Kidney (tissue), 14 donors: ENCODE measurements around the gene DHPS. TPM values are rescaled to one million over a fixed set of nuclear protein-coding genes. Genes with fewer than 3 reads are reported as not detected.

Source experiments
- DNase-seq, 5 donors: peaks; one replicate each; pipeline ENCODE4 v3.0.0-alpha.2; 2013 to 2020
- FAIRE-seq: peaks from 2 replicates; lab custom pipeline; 2012; peaks lifted over from hg19 to GRCh38; lab: Jason Lieb, UNC
- H3K27ac ChIP-seq, 2 donors: one replicate each; pipeline ENCODE4 v1.7.0; 2013; ENCODE audit warnings: low read depth in 2 of 2, low read length in 2 of 2, inconsistent platforms in 1 of 2
- H3K27me3 ChIP-seq: one replicate; pipeline ENCODE4 v1.7.1; 2013; ENCODE audit warnings: low read length, inconsistent platforms; ENCODE audit not compliant: control insufficient read depth, insufficient read depth
- H3K36me3 ChIP-seq, 3 donors: one replicate each; pipeline versions ENCODE4 v1.7.0 to v1.7.1; 2013; ENCODE audit warnings: low read length in 3 of 3, control low read depth in 1 of 3, inconsistent platforms in 1 of 3; ENCODE audit not compliant: insufficient read depth in 3 of 3, control insufficient read depth in 2 of 3
- H3K4me1 ChIP-seq, 3 donors: one replicate each; pipeline versions ENCODE4 v1.7.0 to v1.7.1; 2013; ENCODE audit warnings: low read length in 3 of 3, inconsistent platforms in 1 of 3, low read depth in 1 of 3; ENCODE audit not compliant: control insufficient read depth in 2 of 3, insufficient read depth in 2 of 3
- H3K4me3 ChIP-seq, 3 donors: one replicate each; pipeline versions ENCODE4 v1.7.0 to v1.8.1; 2013; ENCODE audit warnings: low read length in 3 of 3, control low read depth in 1 of 3, inconsistent platforms in 1 of 3
- H3K9ac ChIP-seq, 3 donors: one replicate each; pipeline versions ENCODE4 v1.7.0 to v1.7.1; 2013; ENCODE audit warnings: low read length in 3 of 3, control low read depth in 1 of 3, inconsistent platforms in 1 of 3
- H3K9me3 ChIP-seq, 3 donors: one replicate each; pipeline versions ENCODE4 v1.7.0 to v1.7.1; 2013; ENCODE audit warnings: low read length in 3 of 3, control low read depth in 1 of 3, inconsistent platforms in 1 of 3; ENCODE audit not compliant: control insufficient read depth in 2 of 3, insufficient read depth in 1 of 3
- CTCF ChIP-seq: IDR thresholded peaks from 3 replicates; pipeline ENCODE4 v1.5.1; 2012; ENCODE audit warnings: mild to moderate bottlenecking, moderate library complexity, borderline replicate concordance; ENCODE audit not compliant: insufficient read depth; ENCODE audit errors: extremely low read depth
- intact Hi-C: fragments of 100-400 bp; cut with DNase I; formaldehyde crosslinking; loops from one replicate; pipeline ENCODE4 v1.11.1; 2022
- polyA plus RNA-seq: library from polyadenylated mRNA; stranded (reverse); fragments of 350-450 nt; fragmentation: Illumina TruSeq; extraction: RNeasy Lipid Tissue Mini Kit (QIAGEN cat#74804); gene quantifications from one replicate; pipeline ENCODE4 v1.2.3, GENCODE V29; 2014; ENCODE audit warnings: low read depth, low replicate concordance; ENCODE audit not compliant: insufficient read depth
- total RNA-seq: library from RNA; stranded (reverse); fragmentation: NEBNext Ultra II Directional; extraction: Animal tissue kit (Norgen Biotek cat#: 25700); gene quantifications from one replicate; pipeline ENCODE4 v1.2.1, GENCODE V29; 2021
- donor health status: control.
- donor health status: control.
- donor health status: control.
- donor health status: control.
- donor health status: control.
- donor health status: DM: yes; HTN: yes; CAD: no.
- donor health status: Normal renal cell carcinoma (clear cell type).

Gene DHPS
- total and polyA plus RNA-seq, 2 donors from 2014 or later = 61.3 to 75.9 TPM

GRCh38 chr19:12668932-12669269 is 12.8 kb downstream of the DHPS start:
- TF ChIP-seq CTCF = no peak
- intact Hi-C loops = no loop called here
- peak in 3 of 5 donors; percentile 54 to 87 (median 76) for DNase-seq
- Histone ChIP-seq H3K36me3 (peaks cover 0 to 6% (median 2%) of the 10 kb centered on the region in 3 donors), H3K9me3 (no peaks in the 10 kb centered on the region), H3K27me3 (no peaks in the 10 kb centered on the region), H3K4me1 (peaks cover 0 to 29% (median 18%) of the 10 kb centered on the region in 3 donors), H3K4me3 (peak overlapping the region; percentile 77 to 93 (median 84)), H3K27ac (peak overlapping the region; percentile 97 to 99), H3K9ac (peak overlapping the region; percentile 85 to 91 (median 90))
- FAIRE-seq = no peak

GRCh38 chr19:12668346-12668745 is 13.3 kb downstream of the DHPS start:
- peak overlapping the region in 1 of 2 donors; percentile 97 for H3K27ac ChIP-seq
- DNase-seq (no peak), FAIRE-seq (no peak)
- peaks cover 0 to 29% (median 18%) of the 10 kb centered on the region in 3 donors for H3K4me1 ChIP-seq
- H3K36me3 ChIP-seq = peaks cover 0 to 7% (median 2%) of the 10 kb centered on the region in 3 donors
- H3K4me3 ChIP-seq = peak overlapping the region; percentile 77 to 93 (median 84)
- no peaks in the 10 kb centered on the region for H3K27me3 ChIP-seq
- no peaks in the 10 kb centered on the region for H3K9me3 ChIP-seq
- no peak for TF ChIP-seq CTCF
- intact Hi-C loops = no loop called here
- peak overlapping the region in 2 of 3 donors; percentile 85 to 90 for H3K9ac ChIP-seq

- H3K36me3 ChIP-seq = peaks cover 0 to 7% (median 5%) of the 10 kb centered on the region in 3 donors
- no peaks in the 10 kb centered on the region for H3K9me3 ChIP-seq
- H3K4me1 ChIP-seq = peaks cover 0 to 29% (median 18%) of the 10 kb centered on the region in 3 donors
- H3K4me3 ChIP-seq = peak overlapping the region in 2 of 3 donors; percentile 77 to 84
- intact Hi-C loops = no loop called here
- no peak for DNase-seq
- FAIRE-seq = no peak
- no peak for TF ChIP-seq CTCF
- peak overlapping the region in 1 of 3 donors; percentile 85 for H3K9ac ChIP-seq
- H3K27ac ChIP-seq = no peak overlapping the region
- H3K27me3 ChIP-seq = no peaks in the 10 kb centered on the region
Observed at GRCh38 chr19:12667731-12668302, 13.9 kb downstream of the DHPS start.
